Left renal pelvis (tissue), 4 donors: ENCODE data around the gene AKT3. TPM values are rescaled to one million over a fixed set of nuclear protein-coding genes. Genes with fewer than 3 reads are reported as not detected.
"Not testable (repeated sequence)": the region's sequence is repeated elsewhere in the genome, so short reads cannot be mapped to it uniquely, and the experiment has no call there.

Source experiments
- DNase-seq, 4 donors: peaks; one replicate each; pipeline ENCODE4 v3.0.0-alpha.2; 2013; ENCODE audit warnings: low read depth in 4 of 4, low spot score in 3 of 4
- polyA plus RNA-seq, 4 donors: library from polyadenylated mRNA; unstranded; fragments of 120-200 nt; gene quantifications; one replicate each; pipeline ENCODE4 v1.2.1, GENCODE V29; 2013; ENCODE audit not compliant: insufficient read length in 4 of 4

Gene AKT3
- polyA plus RNA-seq, 4 donors, result 21.8 to 43.4 (median 28.6) TPM

GRCh38 chr1:243712941-243713340, 137.1 kb downstream of the AKT3 start:
- DNase-seq, result no peak

GRCh38 chr1:243712242-243712641, 137.8 kb downstream of the AKT3 start:
- no peak for DNase-seq

- DNase-seq, result no peak
Measured at GRCh38 chr1:243710467-243710866, 139.6 kb downstream of the AKT3 start.

DNA sequence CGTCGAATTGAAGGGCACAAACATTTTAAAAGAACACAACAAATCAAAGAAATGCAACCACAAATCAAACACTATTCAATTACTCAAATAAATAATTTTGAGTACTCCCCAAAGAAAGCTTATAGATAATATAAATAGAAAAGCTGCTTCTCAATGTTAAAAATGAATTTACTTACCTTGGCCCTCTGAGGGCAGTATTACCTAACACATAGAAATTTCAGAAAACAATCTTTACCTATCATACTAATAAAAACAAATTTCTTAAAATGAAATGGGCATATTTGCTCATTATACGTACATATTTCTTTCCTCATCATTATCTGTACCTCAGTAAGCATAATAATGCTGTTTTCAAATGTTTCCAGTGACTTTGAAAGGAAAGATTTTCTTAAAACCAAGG, 141.8 kb downstream of the AKT3 start:
- DNase-seq, result no peak

DNA sequence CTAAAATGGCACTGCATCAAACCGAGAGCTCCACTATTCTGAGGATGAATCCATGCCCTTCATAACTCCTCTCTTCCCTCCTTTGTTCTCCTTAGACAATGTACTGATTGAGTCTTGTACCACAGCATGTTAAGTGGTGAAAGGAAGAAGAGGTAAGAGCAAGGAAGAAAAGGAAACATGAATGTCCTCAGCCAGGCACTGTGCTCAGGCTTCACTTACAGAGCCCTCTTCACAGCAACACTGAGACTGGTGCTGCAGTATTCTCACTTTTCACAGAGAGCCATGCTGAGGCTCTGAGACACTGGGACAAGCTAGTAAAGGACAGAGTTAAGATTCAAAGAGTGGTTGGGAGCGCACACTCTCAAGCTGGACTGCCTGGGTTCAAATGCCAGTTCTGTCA, 143.5 kb downstream of the AKT3 start:
- DNase-seq, result no peak

DNA sequence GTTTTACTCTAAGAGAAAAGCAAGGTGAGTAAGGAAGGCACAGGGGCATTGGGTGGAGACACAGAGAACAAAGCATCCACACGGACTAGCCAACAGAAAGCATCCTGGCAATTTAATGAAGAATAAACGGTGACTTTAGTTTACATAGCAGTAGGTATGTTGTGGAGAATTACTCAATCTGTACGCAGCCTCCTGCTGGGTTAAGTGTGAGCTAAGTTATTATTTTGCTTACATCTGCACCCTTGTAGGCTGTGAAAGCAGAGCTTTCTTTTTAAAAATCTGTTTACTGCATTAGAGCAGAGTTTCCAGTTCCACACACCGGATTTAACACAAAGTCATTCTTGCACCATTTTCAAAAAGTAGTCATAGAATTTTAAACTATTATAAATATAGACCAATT, 144.5 kb downstream of the AKT3 start:
- no peak for DNase-seq

GRCh38 chr1:243701872-243702271, 148.2 kb downstream of the AKT3 start:
- no peak for DNase-seq

DNA sequence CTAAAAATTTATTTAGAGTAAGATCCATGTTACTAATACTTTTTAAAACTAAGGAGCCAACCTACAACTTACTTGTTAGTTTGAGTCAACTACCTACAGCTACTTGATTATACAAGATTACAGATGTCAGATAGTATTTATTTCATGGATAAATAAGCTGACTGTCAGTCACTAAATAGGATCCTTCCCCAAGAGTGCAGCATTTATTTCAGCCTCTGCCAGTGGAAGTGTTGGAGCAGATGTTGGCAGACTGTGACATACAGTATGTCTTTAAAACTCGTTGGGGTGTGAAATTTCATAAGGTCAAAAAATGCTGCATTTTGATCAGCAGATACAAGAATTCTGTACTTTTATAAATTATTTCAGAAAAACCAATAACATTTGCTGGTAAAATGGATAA, 156.2 kb downstream of the AKT3 start:
- DNase-seq, result no peak

GRCh38 chr1:243686159-243686558, 163.9 kb downstream of the AKT3 start:
- no peak for DNase-seq

DNA sequence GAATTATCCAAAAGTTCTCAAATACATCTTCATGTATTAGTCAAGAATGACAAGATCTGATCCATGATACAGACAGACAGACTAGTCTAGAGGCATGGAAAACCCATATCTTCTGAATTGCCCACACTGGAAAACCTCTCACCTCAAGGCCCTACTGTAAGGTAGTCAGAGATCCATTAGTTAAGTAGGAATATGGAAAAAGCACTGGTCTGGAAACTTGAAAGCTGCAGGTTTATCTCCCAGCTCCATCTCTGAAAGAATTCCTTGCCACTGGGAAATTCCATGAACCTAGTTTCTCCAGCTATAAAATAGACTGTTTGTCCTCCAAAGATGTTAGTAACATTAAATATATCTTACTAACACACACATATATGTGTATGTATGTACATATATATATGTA, 169.2 kb downstream of the AKT3 start:
- DNase-seq, result no peak

- DNase-seq, result no peak
Measured at GRCh38 chr1:243672539-243673074, 177.4 kb downstream of the AKT3 start.

GRCh38 chr1:243667591-243667990, 182.5 kb downstream of the AKT3 start:
- DNase-seq, result no peak

DNA sequence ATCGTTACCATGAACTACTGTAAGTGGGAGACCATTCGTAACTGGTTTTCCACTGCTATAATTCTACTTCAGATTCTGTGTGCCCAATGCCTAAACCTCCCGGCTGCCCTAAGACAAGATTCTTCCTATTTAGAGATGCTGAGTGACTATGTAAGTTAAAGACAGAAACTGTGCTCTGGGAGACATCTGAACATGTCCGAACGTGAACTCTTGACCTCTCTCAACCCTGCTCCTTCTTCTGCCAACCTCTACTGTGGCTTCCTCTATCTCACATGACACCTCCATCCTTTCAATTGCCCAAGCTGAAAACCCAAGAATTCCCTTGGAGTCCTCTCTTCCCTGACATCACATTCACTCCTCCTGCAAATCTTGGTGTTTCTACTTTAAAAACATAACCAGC, 182.9 kb downstream of the AKT3 start:
- DNase-seq, result no peak

- DNase-seq, result no peak
Measured at GRCh38 chr1:243663651-243664050, 186.4 kb downstream of the AKT3 start.

GRCh38 chr1:243662169-243662568, 187.9 kb downstream of the AKT3 start:
- not testable (repeated sequence) for DNase-seq

- DNase-seq, result no peak
Measured at GRCh38 chr1:243658594-243659105, 191.4 kb downstream of the AKT3 start.

DNA sequence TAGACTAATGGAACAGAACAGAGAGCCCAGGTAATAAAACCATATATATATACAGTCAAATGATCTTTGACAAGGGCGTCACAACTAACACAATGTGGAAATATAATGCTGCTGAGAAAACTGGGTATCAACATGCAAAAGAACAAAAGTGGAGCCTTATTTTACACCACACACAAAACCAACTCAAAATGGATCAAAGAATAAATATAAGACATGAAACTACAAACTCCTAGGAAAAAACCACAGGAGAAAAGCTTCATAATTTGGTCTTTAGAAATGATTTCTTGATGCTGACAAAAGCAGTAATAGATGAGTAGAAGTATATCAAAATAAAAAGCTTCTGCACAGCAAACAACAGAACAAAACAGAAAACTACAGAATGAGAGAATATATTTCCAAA, 192.2 kb downstream of the AKT3 start:
- no peak for DNase-seq

GRCh38 chr1:243649530-243649929, 200.5 kb downstream of the AKT3 start:
- not testable (repeated sequence) for DNase-seq

DNA sequence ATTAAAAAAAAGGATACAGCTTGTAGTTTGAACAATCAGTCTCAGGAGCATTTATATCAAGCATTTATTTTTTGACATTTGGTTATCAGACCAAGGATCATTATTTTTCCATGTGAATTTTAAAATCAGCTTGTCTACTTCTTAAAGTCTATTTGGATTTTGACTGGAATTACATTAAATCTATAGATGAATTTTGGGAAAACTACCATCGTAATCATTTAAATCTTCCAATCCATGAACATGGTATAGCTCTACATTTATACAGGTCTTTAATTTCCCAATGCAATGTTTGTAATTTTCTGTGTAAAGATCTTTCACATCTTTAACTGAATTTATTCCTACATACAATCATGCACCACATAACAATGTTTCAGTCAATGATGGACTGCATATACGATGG, 203.2 kb downstream of the AKT3 start:
- DNase-seq, result no peak

DNA sequence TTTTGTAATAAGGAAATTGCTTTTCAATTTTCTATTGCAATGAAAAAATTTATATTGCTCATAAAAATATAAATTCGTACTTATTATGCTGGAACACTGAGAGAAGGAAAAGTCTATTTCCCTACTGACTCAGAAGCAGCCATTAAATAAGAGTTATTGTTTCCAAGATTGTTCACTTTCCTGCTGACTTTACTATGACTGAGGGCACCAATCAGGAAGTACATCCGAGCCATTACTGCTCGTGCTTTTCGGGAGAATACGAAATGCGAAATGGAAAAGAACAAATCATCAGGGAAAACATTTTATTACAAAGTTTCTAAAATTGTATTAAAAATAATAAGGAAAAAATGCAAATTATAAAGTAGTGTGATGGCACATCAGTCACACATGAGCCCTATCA, 204.8 kb downstream of the AKT3 start:
- DNase-seq, result no peak

- no peak for DNase-seq
Measured at GRCh38 chr1:243642936-243643335, 207.1 kb downstream of the AKT3 start.

- no peak for DNase-seq
Measured at GRCh38 chr1:243639027-243639658, 210.9 kb downstream of the AKT3 start.

DNA sequence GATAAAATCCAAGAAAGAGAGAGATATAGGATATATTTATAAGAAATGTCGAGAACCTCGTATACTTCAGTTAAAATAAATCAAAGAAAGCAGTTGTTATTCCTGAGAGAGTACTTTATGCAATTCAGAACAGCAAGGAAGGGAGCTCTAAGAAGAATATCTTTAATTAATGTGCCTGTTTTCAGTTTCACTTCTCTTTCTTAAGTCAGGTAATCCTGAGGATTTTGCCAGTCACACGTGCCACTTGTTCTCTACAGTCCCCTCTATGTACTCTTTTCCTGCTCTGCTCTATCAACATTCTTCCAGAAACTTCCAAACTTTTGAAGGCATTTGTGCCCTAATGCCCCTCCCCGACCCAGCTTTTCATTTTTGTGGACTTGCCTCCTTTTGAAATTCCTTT, 211.9 kb downstream of the AKT3 start:
- no peak for DNase-seq
